ENCODE measurements around the gene PIP4K2A. TPM values are rescaled to one million over a fixed set of nuclear protein-coding genes. Genes with fewer than 3 reads are reported as not detected.

The PIP4K2A gene
- total and polyA plus RNA-seq, 7 donors, result 2.3 to 9.7 (median 6.4) TPM

DNA sequence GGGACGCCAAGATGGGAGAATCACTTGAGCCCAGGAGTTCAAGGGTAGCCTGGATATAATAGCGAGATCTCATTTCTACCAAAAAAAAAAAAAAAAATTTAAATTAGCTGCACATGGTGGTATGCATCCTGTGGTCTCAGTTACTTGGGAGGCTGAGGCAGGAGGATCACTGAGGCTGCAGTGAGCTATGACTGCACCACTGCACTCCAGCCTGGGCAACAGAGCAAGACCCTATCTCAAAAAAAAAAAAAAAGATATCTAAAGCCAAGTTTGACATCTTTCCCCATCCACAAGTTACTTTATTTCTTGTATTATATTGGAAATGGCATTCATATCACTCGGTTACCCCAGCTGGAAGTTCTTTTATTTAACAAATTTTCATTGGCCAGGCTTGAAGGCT lies 3.4 kb upstream of the PIP4K2A start:
- Histone ChIP-seq H3K36me3 (ENCODE audit: insufficient read depth in 1 of 2, low read depth in 1 of 2) (no peaks in the 10 kb centered on the region), H3K9me3 (no peaks in the 10 kb centered on the region), H3K27me3 (ENCODE audit: insufficient read depth in 3 of 3, low read length in 2 of 3) (peaks cover 0 to 8% (median 2%) of the 10 kb centered on the region in 3 donors), H3K27ac (no peak overlapping the region), H3K4me3 (no peak overlapping the region), H3K4me1 (peaks cover 3% of the 10 kb centered on the region)
- TF ChIP-seq, protein P1, sequence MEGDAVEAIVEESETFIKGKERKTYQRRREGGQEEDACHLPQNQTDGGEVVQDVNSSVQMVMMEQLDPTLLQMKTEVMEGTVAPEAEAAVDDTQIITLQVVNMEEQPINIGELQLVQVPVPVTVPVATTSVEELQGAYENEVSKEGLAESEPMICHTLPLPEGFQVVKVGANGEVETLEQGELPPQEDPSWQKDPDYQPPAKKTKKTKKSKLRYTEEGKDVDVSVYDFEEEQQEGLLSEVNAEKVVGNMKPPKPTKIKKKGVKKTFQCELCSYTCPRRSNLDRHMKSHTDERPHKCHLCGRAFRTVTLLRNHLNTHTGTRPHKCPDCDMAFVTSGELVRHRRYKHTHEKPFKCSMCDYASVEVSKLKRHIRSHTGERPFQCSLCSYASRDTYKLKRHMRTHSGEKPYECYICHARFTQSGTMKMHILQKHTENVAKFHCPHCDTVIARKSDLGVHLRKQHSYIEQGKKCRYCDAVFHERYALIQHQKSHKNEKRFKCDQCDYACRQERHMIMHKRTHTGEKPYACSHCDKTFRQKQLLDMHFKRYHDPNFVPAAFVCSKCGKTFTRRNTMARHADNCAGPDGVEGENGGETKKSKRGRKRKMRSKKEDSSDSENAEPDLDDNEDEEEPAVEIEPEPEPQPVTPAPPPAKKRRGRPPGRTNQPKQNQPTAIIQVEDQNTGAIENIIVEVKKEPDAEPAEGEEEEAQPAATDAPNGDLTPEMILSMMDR (IDR thresholded peaks at IDR 0.05), result no peak
- 75 to 89% (median 84%) methylated on average over 3 of the region's 3 CpGs for WGBS, 3 donors
- intact Hi-C loops (cut with DNase I), result no loop called here
- DNase-seq (no peak), ATAC-seq (no peak)

GRCh38 chr10:22716943-22717342 lies 2.6 kb upstream of the PIP4K2A start:
- Histone ChIP-seq H3K9me3 (no peaks in the 10 kb centered on the region), H3K4me1 (peaks cover 10% of the 10 kb centered on the region), H3K27me3 (ENCODE audit: insufficient read depth in 3 of 3, low read length in 2 of 3) (peaks cover 0 to 16% (median 2%) of the 10 kb centered on the region in 3 donors), H3K4me3 (no peak overlapping the region), H3K36me3 (ENCODE audit: insufficient read depth in 1 of 2, low read depth in 1 of 2) (no peaks in the 10 kb centered on the region), H3K27ac (no peak overlapping the region)
- intact Hi-C loops (cut with DNase I), result no loop called here
- ATAC-seq (no peak), DNase-seq (no peak)
- TF ChIP-seq, protein P1 (IDR thresholded peaks at IDR 0.05), result no peak
- WGBS, 3 donors, result 71 to 77% (median 71%) methylated on average over 4 of the region's 4 CpGs

DNA sequence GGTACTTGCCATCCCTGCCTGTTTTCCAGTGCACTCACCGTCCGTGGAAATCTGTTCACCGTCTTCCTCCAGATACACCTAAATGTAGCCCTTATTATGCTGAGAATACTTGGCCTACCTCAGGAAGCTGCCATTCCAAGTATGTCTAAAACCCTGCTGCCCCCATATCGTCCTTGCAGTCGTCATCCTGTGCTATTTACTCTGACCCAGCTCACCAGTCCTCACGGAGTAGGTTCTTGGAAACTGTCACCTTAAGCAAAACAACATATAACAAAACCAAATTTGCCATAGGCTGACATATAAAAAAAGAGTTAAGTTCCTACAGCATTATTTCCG lies 880 bp upstream of the PIP4K2A start:
- DNase-seq (no peak), ATAC-seq (no peak)
- Histone ChIP-seq H3K27me3 (ENCODE audit: insufficient read depth in 3 of 3, low read length in 2 of 3) (peaks cover 0 to 24% (median 2%) of the 10 kb centered on the region in 3 donors), H3K4me3 (peak overlapping the region; percentile 93), H3K9me3 (no peaks in the 10 kb centered on the region), H3K27ac (no peak overlapping the region), H3K36me3 (ENCODE audit: insufficient read depth in 1 of 2, low read depth in 1 of 2) (no peaks in the 10 kb centered on the region), H3K4me1 (peaks cover 24% of the 10 kb centered on the region)
- TF ChIP-seq, protein P1 (IDR thresholded peaks at IDR 0.05), result no peak
- intact Hi-C loops (cut with DNase I), result no loop called here
- WGBS, 3 donors, result 75 to 82% (median 80%) methylated on average over 7 of the region's 7 CpGs

DNA sequence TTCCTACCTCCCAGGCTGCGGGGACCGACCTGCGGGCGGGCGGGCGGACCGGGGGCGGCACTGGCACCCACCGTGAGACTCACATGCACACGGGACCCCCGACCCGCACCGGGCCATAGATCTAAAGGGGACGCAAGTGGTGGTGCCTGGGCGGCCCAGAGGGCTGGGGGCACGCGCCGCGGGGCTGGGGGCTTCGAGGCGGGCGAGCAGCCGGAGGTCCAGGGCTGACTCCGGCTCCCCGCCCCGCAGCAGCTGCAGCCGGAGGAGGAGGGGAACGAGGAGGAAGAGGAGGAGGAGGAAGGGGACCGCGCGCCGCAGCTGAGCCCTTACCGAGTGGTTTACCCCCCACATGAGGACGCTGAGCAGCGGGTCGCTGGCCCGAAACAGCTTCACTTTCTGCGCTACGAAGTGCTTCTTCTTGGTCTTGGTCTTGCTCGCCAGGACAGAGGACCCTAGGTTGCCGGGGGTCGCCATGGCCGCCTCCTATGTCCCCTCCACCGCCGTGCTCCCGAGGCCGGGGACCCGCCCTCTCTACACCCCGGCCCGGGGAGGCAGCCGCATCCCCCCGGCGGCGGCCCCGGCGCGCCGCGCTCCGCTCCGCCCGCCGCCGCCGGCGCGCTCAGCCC lies 412 bp downstream of the PIP4K2A start:
- Histone ChIP-seq H3K4me1 (peaks cover 24% of the 10 kb centered on the region), H3K9me3 (no peaks in the 10 kb centered on the region), H3K36me3 (ENCODE audit: insufficient read depth in 1 of 2, low read depth in 1 of 2) (no peaks in the 10 kb centered on the region), H3K4me3 (peak overlapping the region; percentile 93), H3K27me3 (ENCODE audit: insufficient read depth in 3 of 3, low read length in 2 of 3) (peaks cover 0 to 24% (median 0%) of the 10 kb centered on the region in 3 donors), H3K27ac (peak overlapping the region; percentile 68)
- DNase-seq (peak in 1 of 2 donors; percentile 65), ATAC-seq (peak; percentile 13 to 38 (median 26))
- TF ChIP-seq, protein P1 (IDR thresholded peaks at IDR 0.05), result no peak
- intact Hi-C loops (cut with DNase I), result loop anchor here in 1 of 2 donors (2.0 kb wide), 1 partner anchor 53 kb away; no protein-coding TSS in a partner anchor
- WGBS, 3 donors, result 0 to 1% (median 0%) methylated on average over 29 to 67 of the region's 67 CpGs

All from psoas muscle (tissue), 8 donors.